Right atrium auricular region (tissue), 2 donors: Measurements from ENCODE around the gene CCDC192. TPM values are rescaled to one million over a fixed set of nuclear protein-coding genes. Genes with fewer than 3 reads are reported as not detected.

ENCODE experiments used
- DNase-seq: peaks from one replicate; pipeline ENCODE4 v3.0.0-alpha.2; 2019; ENCODE audit warnings: low spot score
- H3K27ac ChIP-seq, 2 donors: fragments of 200-600 bp; sonication (generic); 1 replicate in 1 of 2; 2 replicates in 1 of 2; pipeline ENCODE4 v1.5.1; 2016 to 2019
- H3K27me3 ChIP-seq, 2 donors: fragments of 200-600 bp; sonication (generic); one replicate each; pipeline versions ENCODE4 v1.5.1 to v1.6.0; 2017 to 2019
- H3K36me3 ChIP-seq: fragments of 200-600 bp; sonication (generic); one replicate; pipeline ENCODE4 v1.5.1; 2016
- H3K4me1 ChIP-seq, 2 donors: fragments of 200-600 bp; sonication (generic); one replicate each; pipeline versions ENCODE4 v1.5.1 to v1.6.0; 2017 to 2019
- H3K4me3 ChIP-seq, 2 donors: fragments of 200-600 bp; sonication (generic); 1 replicate in 1 of 2; 2 replicates in 1 of 2; pipeline ENCODE4 v1.5.1; 2017 to 2019; ENCODE audit warnings: mild to moderate bottlenecking in 1 of 2, moderate library complexity in 1 of 2
- H3K9me3 ChIP-seq, 2 donors: fragments of 200-600 bp; sonication (generic); one replicate each; pipeline ENCODE4 v1.5.1; 2019
- total RNA-seq, 2 donors: library from RNA; depleted of rRNA; stranded (reverse); fragments of >200 nt; gene quantifications; one replicate each; pipeline ENCODE4 v1.1.0, GENCODE V29; 2016
- TF ChIP-seq, protein P1 (sequence below), 2 donors: fragments of 200-600 bp; sonication (generic); IDR thresholded peaks; one replicate each; pipeline ENCODE4 v1.5.1; 2019; ENCODE audit warnings: antibody characterized with exemption in 2 of 2

CCDC192 gene
- total RNA-seq, 2 donors from 2014 or later: not detected

DNA sequence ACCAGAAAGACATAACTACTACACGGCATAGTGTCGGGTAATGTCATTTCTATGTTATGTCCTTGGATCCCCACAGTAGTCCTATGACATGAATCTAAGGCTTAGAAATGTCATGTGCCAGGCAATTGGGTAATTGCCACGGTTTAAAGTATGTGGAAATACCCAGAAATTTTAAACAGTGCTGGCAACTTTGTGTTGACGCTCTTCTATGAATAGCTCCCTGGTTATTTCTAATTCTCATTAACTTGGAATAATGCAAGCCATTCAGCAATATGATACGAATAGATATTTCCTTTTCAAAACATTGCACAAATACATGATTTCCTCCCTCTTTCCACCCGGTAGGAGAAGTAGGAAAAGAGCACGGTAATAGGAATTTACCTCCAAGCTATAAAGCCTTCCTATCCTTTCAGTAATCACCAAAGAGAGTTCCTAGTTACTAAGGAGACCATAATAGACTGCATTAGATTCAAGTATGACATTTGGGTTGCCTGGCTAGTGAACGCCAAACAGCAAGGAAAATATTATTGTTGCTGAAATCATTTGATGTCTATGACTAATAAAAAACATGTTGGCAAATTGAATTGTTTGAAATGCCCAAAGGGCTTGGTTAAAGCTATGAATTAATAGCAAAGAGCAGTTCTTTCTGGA is 168.4 kb downstream of the CCDC192 start:
- H3K9me3 ChIP-seq: no peaks in the 10 kb centered on the region

DNA sequence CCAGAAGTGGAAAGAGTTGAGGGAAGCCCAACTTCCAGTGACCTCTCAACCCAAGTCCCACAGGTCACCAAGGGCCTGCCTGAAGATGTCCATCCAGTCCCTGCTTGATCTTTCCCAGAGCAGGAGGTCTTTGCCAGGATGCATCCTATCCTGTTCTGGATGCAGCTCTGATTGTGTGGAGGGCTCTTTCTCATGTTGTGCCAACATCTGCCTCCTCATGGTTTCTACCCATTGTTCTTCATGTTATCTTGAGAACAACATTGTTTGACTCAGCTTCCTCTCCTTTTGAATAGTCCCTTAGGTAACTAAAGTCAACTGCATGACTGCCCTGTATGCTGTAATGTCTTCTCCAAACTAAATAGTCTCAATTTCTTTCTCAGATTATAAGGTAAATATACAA is 169.3 kb downstream of the CCDC192 start:
- H3K27me3 ChIP-seq: no peaks in the 10 kb centered on the region
- no peak for DNase-seq
- no peaks in the 10 kb centered on the region for H3K9me3 ChIP-seq
- peak overlapping the region; percentile 41 to 73 for H3K27ac ChIP-seq
- TF ChIP-seq, protein P1, sequence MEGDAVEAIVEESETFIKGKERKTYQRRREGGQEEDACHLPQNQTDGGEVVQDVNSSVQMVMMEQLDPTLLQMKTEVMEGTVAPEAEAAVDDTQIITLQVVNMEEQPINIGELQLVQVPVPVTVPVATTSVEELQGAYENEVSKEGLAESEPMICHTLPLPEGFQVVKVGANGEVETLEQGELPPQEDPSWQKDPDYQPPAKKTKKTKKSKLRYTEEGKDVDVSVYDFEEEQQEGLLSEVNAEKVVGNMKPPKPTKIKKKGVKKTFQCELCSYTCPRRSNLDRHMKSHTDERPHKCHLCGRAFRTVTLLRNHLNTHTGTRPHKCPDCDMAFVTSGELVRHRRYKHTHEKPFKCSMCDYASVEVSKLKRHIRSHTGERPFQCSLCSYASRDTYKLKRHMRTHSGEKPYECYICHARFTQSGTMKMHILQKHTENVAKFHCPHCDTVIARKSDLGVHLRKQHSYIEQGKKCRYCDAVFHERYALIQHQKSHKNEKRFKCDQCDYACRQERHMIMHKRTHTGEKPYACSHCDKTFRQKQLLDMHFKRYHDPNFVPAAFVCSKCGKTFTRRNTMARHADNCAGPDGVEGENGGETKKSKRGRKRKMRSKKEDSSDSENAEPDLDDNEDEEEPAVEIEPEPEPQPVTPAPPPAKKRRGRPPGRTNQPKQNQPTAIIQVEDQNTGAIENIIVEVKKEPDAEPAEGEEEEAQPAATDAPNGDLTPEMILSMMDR (IDR thresholded peaks at IDR 0.05): no peak
- H3K36me3 ChIP-seq: no peaks in the 10 kb centered on the region
- H3K4me1 ChIP-seq: peaks cover 0 to 51% of the 10 kb centered on the region in 2 donors
- no peak overlapping the region for H3K4me3 ChIP-seq

More for the DNA sequence above, 168.4 kb downstream of the CCDC192 start:
- DNase-seq: no peak
- Histone ChIP-seq H3K4me3 (no peak overlapping the region), H3K27ac (peak overlapping the region; percentile 41 to 73), H3K4me1 (peaks cover 0 to 49% of the 10 kb centered on the region in 2 donors), H3K27me3 (no peaks in the 10 kb centered on the region), H3K36me3 (no peaks in the 10 kb centered on the region)
- TF ChIP-seq, protein P1 (IDR thresholded peaks at IDR 0.05): no peak

DNA sequence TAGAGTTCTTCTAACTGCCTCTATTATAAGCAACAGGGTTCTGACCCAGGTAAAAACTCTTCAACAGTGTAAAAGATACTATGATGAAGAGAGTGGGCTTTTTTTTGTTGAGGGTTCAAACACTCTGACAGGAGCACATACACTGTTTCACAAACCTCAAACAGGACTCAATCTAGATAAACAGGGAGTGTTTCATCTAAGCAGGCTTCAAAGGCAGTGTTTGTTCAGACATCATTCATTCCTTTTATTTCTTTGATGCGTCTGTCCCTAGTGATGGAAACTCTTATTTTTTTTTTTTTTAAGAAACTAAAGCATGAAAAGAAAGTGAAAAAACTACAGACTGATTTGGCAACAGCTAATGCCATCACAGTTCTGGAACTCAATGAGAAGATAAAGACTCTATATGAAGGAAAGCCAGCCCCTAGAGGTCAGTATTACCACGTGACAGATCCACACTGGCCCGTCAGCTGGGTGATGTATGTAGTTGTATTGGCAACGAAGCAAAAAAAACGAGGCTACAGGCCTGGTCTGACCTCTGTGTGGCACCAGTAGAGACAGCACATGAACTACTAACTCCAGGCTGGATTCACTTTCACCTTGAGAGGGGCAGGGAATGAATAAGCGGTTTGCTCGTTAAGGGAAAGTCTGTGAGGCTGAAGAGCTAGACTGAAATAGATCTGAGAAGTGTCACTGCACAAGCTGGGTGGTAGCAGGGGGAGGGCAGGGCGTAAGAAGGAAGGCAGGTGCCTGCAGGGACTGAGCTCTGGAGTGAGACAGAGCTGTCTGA is 172.2 kb downstream of the CCDC192 start:
- H3K36me3 ChIP-seq: no peaks in the 10 kb centered on the region
- H3K9me3 ChIP-seq: no peaks in the 10 kb centered on the region
- peaks cover 0 to 41% of the 10 kb centered on the region in 2 donors for H3K4me1 ChIP-seq
- DNase-seq: no peak
- H3K27ac ChIP-seq: peak overlapping the region; percentile 68 to 75
- no peaks in the 10 kb centered on the region for H3K27me3 ChIP-seq
- H3K4me3 ChIP-seq: no peak overlapping the region
- TF ChIP-seq, protein P1 (IDR thresholded peaks at IDR 0.05): peak in 1 of 2 donors; percentile 39

DNA sequence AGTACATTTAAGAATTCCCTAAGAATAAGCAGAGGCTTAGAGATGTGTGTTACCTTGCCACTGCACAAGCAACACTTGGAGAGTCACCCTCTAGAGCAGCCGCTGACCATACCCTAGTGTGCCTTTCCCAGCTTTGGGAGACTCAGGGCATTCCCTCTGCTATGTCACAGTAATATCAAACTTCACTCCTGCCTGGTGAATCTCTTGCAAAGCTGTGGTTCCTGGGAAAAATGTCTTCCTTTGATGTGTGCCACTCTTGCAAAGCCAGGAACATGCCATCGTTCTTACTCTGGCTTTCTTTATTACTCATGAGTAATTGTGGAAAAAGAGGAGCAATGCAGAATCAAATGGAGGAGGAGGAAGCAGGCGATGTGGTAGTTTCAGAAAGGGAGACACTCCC is 173.2 kb downstream of the CCDC192 start:
- no peak for DNase-seq
- Histone ChIP-seq H3K27me3 (no peaks in the 10 kb centered on the region), H3K4me3 (no peak overlapping the region), H3K36me3 (no peaks in the 10 kb centered on the region), H3K27ac (peak overlapping the region; percentile 68 to 75), H3K4me1 (peaks cover 0 to 32% of the 10 kb centered on the region in 2 donors), H3K9me3 (no peaks in the 10 kb centered on the region)
- TF ChIP-seq, protein P1 (IDR thresholded peaks at IDR 0.05): no peak

DNA sequence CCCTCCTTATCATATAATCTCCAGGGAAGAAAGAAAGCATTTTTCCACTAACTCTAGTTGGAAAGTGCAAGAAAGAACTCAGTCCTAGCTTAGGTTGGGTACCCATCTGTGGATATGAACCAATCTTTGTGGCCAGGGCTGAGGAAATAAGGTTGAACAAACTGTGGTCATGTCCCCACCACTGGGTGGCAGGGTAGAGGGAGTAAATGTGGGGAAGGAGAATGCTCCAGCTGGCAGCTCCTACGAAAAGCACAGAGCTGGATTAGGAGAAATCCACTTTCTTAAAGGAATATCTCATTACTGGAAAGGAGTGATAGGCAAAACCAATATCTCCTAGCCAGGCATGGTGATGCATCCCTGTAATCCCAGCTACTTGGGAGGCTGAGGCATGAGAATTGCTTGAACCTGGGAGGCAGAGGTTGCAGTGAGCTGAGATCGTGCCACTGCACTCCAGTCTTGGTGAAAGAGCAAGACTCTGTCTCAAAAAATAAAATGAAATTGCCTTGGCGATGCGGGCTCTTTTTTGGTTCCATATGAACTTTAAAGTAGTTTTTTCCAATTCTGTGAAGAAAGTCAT is 175.1 kb downstream of the CCDC192 start:
- H3K36me3 ChIP-seq: no peaks in the 10 kb centered on the region
- H3K4me3 ChIP-seq: no peak overlapping the region
- TF ChIP-seq, protein P1 (IDR thresholded peaks at IDR 0.05): peak in 1 of 2 donors; percentile 60
- peaks cover 0 to 17% of the 10 kb centered on the region in 2 donors for H3K4me1 ChIP-seq
- no peak for DNase-seq
- H3K9me3 ChIP-seq: no peaks in the 10 kb centered on the region
- no peaks in the 10 kb centered on the region for H3K27me3 ChIP-seq
- H3K27ac ChIP-seq: peak overlapping the region in 1 of 2 donors; percentile 75
